Measurements from ENCODE around the gene FUT8. TPM values are rescaled to one million over a fixed set of nuclear protein-coding genes. Genes with fewer than 3 reads are reported as not detected.

FUT8 gene
- total RNA-seq, result 39.4 and 44.3 TPM in 2 replicates

GRCh38 chr14:65412032-65412846 lies at the start of gene FUT8:
Gene FUT8 (plus strand): TSS chr14:65412730. CDS start chr14:65561564, 148,834 bp downstream.
- H3K4me3 ChIP-seq (ENCODE audit: low read depth, low read length), result peak within 1 kb of the TSS; percentile 75
- no peaks in the 10 kb centered on the region for H3K27me3 ChIP-seq (ENCODE audit: control insufficient read depth, insufficient read depth, low read length)
- DNase-seq (ENCODE audit: low read depth), result peak; percentile 79
- peak; percentile 76 for TF ChIP-seq CTCF (IDR thresholded peaks at IDR 0.05; ENCODE audit: insufficient read depth, low read length, poor library complexity, severe bottlenecking)
- no peaks in the 10 kb centered on the region for H3K36me3 ChIP-seq (ENCODE audit: control insufficient read depth, insufficient read depth, low read length)

- H3K36me3 ChIP-seq (ENCODE audit: control insufficient read depth, insufficient read depth, low read length), result no peaks in the 10 kb centered on the region
- DNase-seq (ENCODE audit: low read depth), result no peak
- no peak for TF ChIP-seq CTCF (IDR thresholded peaks at IDR 0.05; ENCODE audit: insufficient read depth, low read length, poor library complexity, severe bottlenecking)
- H3K27me3 ChIP-seq (ENCODE audit: control insufficient read depth, insufficient read depth, low read length), result no peaks in the 10 kb centered on the region
- no peak overlapping the region for H3K4me3 ChIP-seq (ENCODE audit: low read depth, low read length)
These were observed 45.5 kb upstream of the FUT8 start for GRCh38 chr14:65366802-65367565.

GRCh38 chr14:65369560-65369959 lies 43.0 kb upstream of the FUT8 start:
- Histone ChIP-seq H3K27me3 (ENCODE audit: control insufficient read depth, insufficient read depth, low read length) (no peaks in the 10 kb centered on the region), H3K4me3 (ENCODE audit: low read depth, low read length) (no peak overlapping the region), H3K36me3 (ENCODE audit: control insufficient read depth, insufficient read depth, low read length) (no peaks in the 10 kb centered on the region)
- no peak for TF ChIP-seq CTCF (IDR thresholded peaks at IDR 0.05; ENCODE audit: insufficient read depth, low read length, poor library complexity, severe bottlenecking)
- no peak for DNase-seq (ENCODE audit: low read depth)

- H3K4me3 ChIP-seq (ENCODE audit: low read depth, low read length), result no peak overlapping the region
- TF ChIP-seq CTCF (IDR thresholded peaks at IDR 0.05; ENCODE audit: insufficient read depth, low read length, poor library complexity, severe bottlenecking), result no peak
- no peaks in the 10 kb centered on the region for H3K36me3 ChIP-seq (ENCODE audit: control insufficient read depth, insufficient read depth, low read length)
- no peak for DNase-seq (ENCODE audit: low read depth)
- no peaks in the 10 kb centered on the region for H3K27me3 ChIP-seq (ENCODE audit: control insufficient read depth, insufficient read depth, low read length)
These were observed 41.7 kb upstream of the FUT8 start for GRCh38 chr14:65370801-65371248.

GRCh38 chr14:65371784-65372183 lies 40.7 kb upstream of the FUT8 start:
- TF ChIP-seq CTCF (IDR thresholded peaks at IDR 0.05; ENCODE audit: insufficient read depth, low read length, poor library complexity, severe bottlenecking), result no peak
- Histone ChIP-seq H3K36me3 (ENCODE audit: control insufficient read depth, insufficient read depth, low read length) (no peaks in the 10 kb centered on the region), H3K4me3 (ENCODE audit: low read depth, low read length) (no peak overlapping the region), H3K27me3 (ENCODE audit: control insufficient read depth, insufficient read depth, low read length) (no peaks in the 10 kb centered on the region)
- DNase-seq (ENCODE audit: low read depth), result no peak
